HEK293 (cell line): ENCODE measurements around the gene IL17RB.

Experiments used
- ATF2 ChIP-seq: fragments of 450-650 bp; formaldehyde crosslinking; IDR thresholded peaks from 2 replicates; pipeline ENCODE4 v1.5.1; 2016; ENCODE audit warnings: missing biosample characterization, missing genetic modification characterization, low read depth
- BCL11A ChIP-seq: fragments of 450-650 bp; formaldehyde crosslinking; IDR thresholded peaks from 2 replicates; pipeline ENCODE4 v1.5.1; 2016; ENCODE audit warnings: low read depth, missing biosample characterization, missing genetic modification characterization
- GLI4 ChIP-seq: fragments of 450-650 bp; formaldehyde crosslinking; IDR thresholded peaks from 2 replicates; pipeline ENCODE4 v1.5.1; 2016; ENCODE audit warnings: missing biosample characterization, missing genetic modification characterization
- PRDM1 ChIP-seq: fragments of 450-650 bp; formaldehyde crosslinking; IDR thresholded peaks from 2 replicates; pipeline ENCODE4; 2016; ENCODE audit warnings: missing biosample characterization, missing genetic modification characterization
- PRDM4 ChIP-seq: fragments of 450-650 bp; formaldehyde crosslinking; IDR thresholded peaks from 2 replicates; pipeline ENCODE4 v1.5.1; 2017; ENCODE audit warnings: missing biosample characterization, missing genetic modification characterization
- TSHZ1 ChIP-seq: fragments of 450-650 bp; formaldehyde crosslinking; IDR thresholded peaks from 2 replicates; pipeline ENCODE4 v1.5.1; 2016; ENCODE audit warnings: missing biosample characterization, missing genetic modification characterization, borderline replicate concordance
- ZBTB49 ChIP-seq: fragments of 450-650 bp; formaldehyde crosslinking; IDR thresholded peaks from 2 replicates; pipeline ENCODE4 v1.5.1; 2016; ENCODE audit warnings: missing biosample characterization, missing genetic modification characterization, low read depth
- ZNF140 ChIP-seq: fragments of 450-650 bp; formaldehyde crosslinking; IDR thresholded peaks from 2 replicates; pipeline ENCODE4 v1.5.1; 2016; ENCODE audit warnings: missing biosample characterization, missing genetic modification characterization
- ZNF16 ChIP-seq: fragments of 450-650 bp; formaldehyde crosslinking; IDR thresholded peaks from 2 replicates; pipeline ENCODE4 v1.5.1; 2016; ENCODE audit warnings: low read depth, missing biosample characterization, missing genetic modification characterization
- ZNF2 ChIP-seq: fragments of 450-650 bp; formaldehyde crosslinking; IDR thresholded peaks from 2 replicates; pipeline ENCODE4 v1.5.1; 2016; ENCODE audit warnings: missing biosample characterization, missing genetic modification characterization
- ZNF239 ChIP-seq: fragments of 450-650 bp; formaldehyde crosslinking; IDR thresholded peaks from 2 replicates; pipeline ENCODE4 v1.5.1; 2016; ENCODE audit warnings: missing biosample characterization, missing genetic modification characterization
- ZNF280C ChIP-seq: fragments of 450-650 bp; formaldehyde crosslinking; IDR thresholded peaks from 2 replicates; pipeline ENCODE4 v1.5.1; 2016; ENCODE audit warnings: missing biosample characterization, missing genetic modification characterization
- ZNF324 ChIP-seq: fragments of 450-650 bp; formaldehyde crosslinking; IDR thresholded peaks from 2 replicates; pipeline ENCODE4 v1.5.1; 2016; ENCODE audit warnings: missing biosample characterization, missing genetic modification characterization
- ZNF335 ChIP-seq: fragments of 450-650 bp; formaldehyde crosslinking; conservative IDR thresholded peaks from 2 replicates; pipeline ENCODE4 v1.5.1; 2016; ENCODE audit warnings: missing biosample characterization, missing genetic modification characterization
- ZNF394 ChIP-seq: fragments of 450-650 bp; formaldehyde crosslinking; IDR thresholded peaks from 2 replicates; pipeline ENCODE4 v1.5.1; 2016; ENCODE audit warnings: missing biosample characterization, missing genetic modification characterization, mild to moderate bottlenecking, moderate library complexity, borderline replicate concordance
- ZNF433 ChIP-seq: fragments of 450-650 bp; formaldehyde crosslinking; IDR thresholded peaks from 2 replicates; pipeline ENCODE4 v1.5.1; 2016; ENCODE audit warnings: missing biosample characterization, missing genetic modification characterization, low read depth
- ZNF48 ChIP-seq: fragments of 450-650 bp; formaldehyde crosslinking; IDR thresholded peaks from 2 replicates; pipeline ENCODE4 v1.5.1; 2016; ENCODE audit warnings: missing biosample characterization, missing genetic modification characterization
- ZNF501 ChIP-seq: fragments of 450-650 bp; formaldehyde crosslinking; IDR thresholded peaks from 2 replicates; pipeline ENCODE4 v1.5.1; 2016; ENCODE audit warnings: missing biosample characterization, missing genetic modification characterization
- ZNF521 ChIP-seq: fragments of 450-650 bp; formaldehyde crosslinking; IDR thresholded peaks from 2 replicates; pipeline ENCODE4 v1.5.1; 2017; ENCODE audit warnings: missing biosample characterization, mild to moderate bottlenecking, missing genetic modification characterization
- ZNF629 ChIP-seq: fragments of 450-650 bp; formaldehyde crosslinking; IDR thresholded peaks from 2 replicates; pipeline ENCODE4 v1.5.1; 2017; ENCODE audit warnings: missing biosample characterization, missing genetic modification characterization
- ZNF645 ChIP-seq: fragments of 450-650 bp; formaldehyde crosslinking; IDR thresholded peaks from 2 replicates; pipeline ENCODE4; 2016; ENCODE audit warnings: missing biosample characterization, missing genetic modification characterization
- ZNF704 ChIP-seq: fragments of 450-650 bp; formaldehyde crosslinking; IDR thresholded peaks from 2 replicates; pipeline ENCODE4 v1.5.1; 2016; ENCODE audit warnings: missing biosample characterization, missing genetic modification characterization
- ZNF776 ChIP-seq: fragments of 450-650 bp; formaldehyde crosslinking; IDR thresholded peaks from 2 replicates; pipeline ENCODE4 v1.5.0; 2017; ENCODE audit warnings: missing biosample characterization, missing genetic modification characterization, borderline replicate concordance
- ZNF837 ChIP-seq: fragments of 450-650 bp; formaldehyde crosslinking; IDR thresholded peaks from 2 replicates; pipeline ENCODE4 v1.5.1; 2016; ENCODE audit warnings: missing biosample characterization, missing genetic modification characterization

Gene IL17RB

GRCh38 chr3:53881691-53882593 is 35.6 kb downstream of the IL17RB start, which contains the start of gene ACTR8 (continued):
- TF ChIP-seq ZNF776 (tag by site-specific recombination): no peak
- TF ChIP-seq ZNF837 (tag by site-specific recombination): no peak
- no peak for TF ChIP-seq ZNF521 (tag by site-specific recombination)
- TF ChIP-seq ZNF239 (tag by site-specific recombination): no peak
- TF ChIP-seq ZNF324: peak; percentile 74; the same call in 1 of the 2 replicates
- peak; percentile 99 for TF ChIP-seq ZNF335 (tag by site-specific recombination)
- TF ChIP-seq ZNF645 (tag by site-specific recombination): no peak
- TF ChIP-seq ZNF140 (tag by site-specific recombination): no peak
- TF ChIP-seq ZBTB49: no peak
- TF ChIP-seq ATF2 (tag by site-specific recombination): no peak
- no peak for TF ChIP-seq TSHZ1 (tag by site-specific recombination)
- TF ChIP-seq PRDM4 (tag by site-specific recombination): no peak
- no peak for TF ChIP-seq ZNF16
- TF ChIP-seq ZNF704 (tag by site-specific recombination): no peak
- TF ChIP-seq PRDM1: no peak
- peak; percentile 85; the same call in 1 of the 2 replicates for TF ChIP-seq ZNF501
- TF ChIP-seq ZNF629 (tag by site-specific recombination): 0 out of 2 replicates have a peak, but pooled peaks have one; percentile 48
- TF ChIP-seq ZNF280C: no peak
- TF ChIP-seq ZNF2 (tag by site-specific recombination): peak; percentile 92
- TF ChIP-seq GLI4 (tag by site-specific recombination): no peak
- TF ChIP-seq BCL11A: no peak
- no peak for TF ChIP-seq ZNF433 (tag by site-specific recombination)
- 0 out of 2 replicates have a peak, but pooled peaks have one; percentile 41 for TF ChIP-seq ZNF394 (tag by site-specific recombination)
- no peak for TF ChIP-seq ZNF48
